ENCODE data around the gene ULK4.

Gene ULK4

GRCh38 chr3:41323467-41324155 is 638.3 kb downstream of the ULK4 start:
- Histone ChIP-seq H3K27ac (ENCODE audit: low read length) (no peak overlapping the region), H3K27me3 (ENCODE audit: insufficient read depth, low read length, poor library complexity) (no peaks in the 10 kb centered on the region), H3K36me3 (ENCODE audit: insufficient read depth, low read length) (no peaks in the 10 kb centered on the region), H3K9me3 (ENCODE audit: insufficient read depth, low read length, severe bottlenecking) (no peaks in the 10 kb centered on the region), H3K4me1 (ENCODE audit: insufficient read depth, low read length) (no peaks in the 10 kb centered on the region), H2AFZ (ENCODE audit: low read depth, low read length) (no peak overlapping the region), H3K4me3 (ENCODE audit: low read depth in 1 of 2, low read length in 2 of 2) (no peak overlapping the region), H3K79me2 (ENCODE audit: insufficient read depth, low read length) (no peaks in the 10 kb centered on the region), H4K20me1 (ENCODE audit: insufficient read depth, low read length) (no peaks in the 10 kb centered on the region), H3K4me2 (ENCODE audit: insufficient read depth, low read length) (no peak overlapping the region), H3K9ac (ENCODE audit: low read depth, low read length) (no peak overlapping the region)
- no peak for DNase-seq
- ATAC-seq (ENCODE audit: insufficient read depth, low read depth), result no peak
- TF ChIP-seq EZH2 (IDR thresholded peaks at IDR 0.05; ENCODE audit: borderline replicate concordance, low read depth, low read length, severe bottlenecking), result no peak
- TF ChIP-seq CTCF (IDR thresholded peaks at IDR 0.05; ENCODE audit: borderline replicate concordance, extremely low read depth, low read length, poor library complexity, severe bottlenecking), result no peak

GRCh38 chr3:41321642-41321980 is 640.3 kb downstream of the ULK4 start:
- TF ChIP-seq EZH2 (IDR thresholded peaks at IDR 0.05; ENCODE audit: borderline replicate concordance, low read depth, low read length, severe bottlenecking) (no peak), CTCF (IDR thresholded peaks at IDR 0.05; ENCODE audit: borderline replicate concordance, extremely low read depth, low read length, poor library complexity, severe bottlenecking) (no peak)
- no peak overlapping the region for H3K27ac ChIP-seq (ENCODE audit: low read length)
- no peaks in the 10 kb centered on the region for H3K9me3 ChIP-seq (ENCODE audit: insufficient read depth, low read length, severe bottlenecking)
- H3K79me2 ChIP-seq (ENCODE audit: insufficient read depth, low read length), result no peaks in the 10 kb centered on the region
- no peaks in the 10 kb centered on the region for H3K36me3 ChIP-seq (ENCODE audit: insufficient read depth, low read length)
- DNase-seq, result no peak
- no peak for ATAC-seq (ENCODE audit: insufficient read depth, low read depth)
- H3K9ac ChIP-seq (ENCODE audit: low read depth, low read length), result no peak overlapping the region
- H3K4me1 ChIP-seq (ENCODE audit: insufficient read depth, low read length), result no peaks in the 10 kb centered on the region
- H4K20me1 ChIP-seq (ENCODE audit: insufficient read depth, low read length), result no peaks in the 10 kb centered on the region
- no peaks in the 10 kb centered on the region for H3K27me3 ChIP-seq (ENCODE audit: insufficient read depth, low read length, poor library complexity)
- H3K4me2 ChIP-seq (ENCODE audit: insufficient read depth, low read length), result no peak overlapping the region
- H3K4me3 ChIP-seq (ENCODE audit: low read depth in 1 of 2, low read length in 2 of 2), result no peak overlapping the region
- no peak overlapping the region for H2AFZ ChIP-seq (ENCODE audit: low read depth, low read length)

GRCh38 chr3:41320953-41321641 is 640.8 kb downstream of the ULK4 start:
- Histone ChIP-seq H3K4me3 (ENCODE audit: low read depth in 1 of 2, low read length in 2 of 2) (no peak overlapping the region), H3K27ac (ENCODE audit: low read length) (no peak overlapping the region), H3K9ac (ENCODE audit: low read depth, low read length) (no peak overlapping the region), H2AFZ (ENCODE audit: low read depth, low read length) (no peak overlapping the region), H4K20me1 (ENCODE audit: insufficient read depth, low read length) (no peaks in the 10 kb centered on the region), H3K27me3 (ENCODE audit: insufficient read depth, low read length, poor library complexity) (no peaks in the 10 kb centered on the region), H3K36me3 (ENCODE audit: insufficient read depth, low read length) (no peaks in the 10 kb centered on the region), H3K9me3 (ENCODE audit: insufficient read depth, low read length, severe bottlenecking) (no peaks in the 10 kb centered on the region), H3K4me1 (ENCODE audit: insufficient read depth, low read length) (no peaks in the 10 kb centered on the region), H3K4me2 (ENCODE audit: insufficient read depth, low read length) (no peak overlapping the region), H3K79me2 (ENCODE audit: insufficient read depth, low read length) (no peaks in the 10 kb centered on the region)
- TF ChIP-seq CTCF (IDR thresholded peaks at IDR 0.05; ENCODE audit: borderline replicate concordance, extremely low read depth, low read length, poor library complexity, severe bottlenecking), result no peak
- TF ChIP-seq EZH2 (IDR thresholded peaks at IDR 0.05; ENCODE audit: borderline replicate concordance, low read depth, low read length, severe bottlenecking), result no peak
- ATAC-seq (ENCODE audit: insufficient read depth, low read depth) (no peak), DNase-seq (no peak)

All from DND-41 (cell line).